ENCODE results near the gene KIF20A. TPM values are rescaled to one million over a fixed set of nuclear protein-coding genes. Genes with fewer than 3 reads are reported as not detected.
"Not testable (repeated sequence)": the region's sequence is repeated elsewhere in the genome, so short reads cannot be mapped to it uniquely, and the experiment has no call there.

Gene KIF20A
- polyA plus RNA-seq, 4 donors = 0.27 to 11.7 (median 6.3) TPM

GRCh38 chr5:138143578-138143977 lies 35.3 kb upstream of the KIF20A start:
- FAIRE-seq; H3K4me1 ChIP-seq (ENCODE audit: control insufficient read depth in 3 of 3, insufficient read depth in 2 of 3, low read depth in 1 of 3, low read length in 2 of 3); H3K4me3 ChIP-seq (ENCODE audit: low read depth in 1 of 3, low read length in 3 of 3); H3K27ac ChIP-seq (ENCODE audit: low read depth in 1 of 3, low read length in 2 of 3); H3K36me3 ChIP-seq (ENCODE audit: control insufficient read depth in 3 of 3, insufficient read depth in 2 of 3, low read depth in 1 of 3, low read length in 3 of 3); H3K9me3 ChIP-seq (ENCODE audit: control insufficient read depth in 2 of 2, insufficient read depth in 1 of 2, low read depth in 1 of 2, low read length in 1 of 2); H3K27me3 ChIP-seq (ENCODE audit: control insufficient read depth in 3 of 3, insufficient read depth in 3 of 3, low read length in 3 of 3); DNase-seq: not testable (repeated sequence)
- 88 to 92% (median 89%) methylated on average over 5 to 6 of the region's 6 CpGs for WGBS, 3 donors

- FAIRE-seq = no peak
- peak in 1 of 2 donors; percentile 62 for DNase-seq
- Histone ChIP-seq H3K4me1 (ENCODE audit: control insufficient read depth in 3 of 3, insufficient read depth in 2 of 3, low read depth in 1 of 3, low read length in 2 of 3) (no peaks in the 10 kb centered on the region), H3K4me3 (ENCODE audit: low read depth in 1 of 3, low read length in 3 of 3) (no peak overlapping the region), H3K27me3 (ENCODE audit: control insufficient read depth in 3 of 3, insufficient read depth in 3 of 3, low read length in 3 of 3) (no peaks in the 10 kb centered on the region), H3K9me3 (ENCODE audit: control insufficient read depth in 2 of 2, insufficient read depth in 1 of 2, low read depth in 1 of 2, low read length in 1 of 2) (no peaks in the 10 kb centered on the region), H3K27ac (ENCODE audit: low read depth in 1 of 3, low read length in 2 of 3) (no peak overlapping the region), H3K36me3 (ENCODE audit: control insufficient read depth in 3 of 3, insufficient read depth in 2 of 3, low read depth in 1 of 3, low read length in 3 of 3) (no peaks in the 10 kb centered on the region)
- 12 to 32% (median 26%) methylated on average over 1 of the region's 1 CpG for WGBS, 3 donors
Measured at GRCh38 chr5:138148811-138149210, 30.1 kb upstream of the KIF20A start.

GRCh38 chr5:138149530-138149929 lies 29.4 kb upstream of the KIF20A start:
- DNase-seq (no peak), FAIRE-seq (no peak)
- WGBS, 3 donors = 54 to 65% (median 56%) methylated on average over 3 of the region's 3 CpGs
- Histone ChIP-seq H3K36me3 (ENCODE audit: control insufficient read depth in 3 of 3, insufficient read depth in 2 of 3, low read depth in 1 of 3, low read length in 3 of 3) (no peaks in the 10 kb centered on the region), H3K4me1 (ENCODE audit: control insufficient read depth in 3 of 3, insufficient read depth in 2 of 3, low read depth in 1 of 3, low read length in 2 of 3) (no peaks in the 10 kb centered on the region), H3K27ac (ENCODE audit: low read depth in 1 of 3, low read length in 2 of 3) (no peak overlapping the region), H3K9me3 (ENCODE audit: control insufficient read depth in 2 of 2, insufficient read depth in 1 of 2, low read depth in 1 of 2, low read length in 1 of 2) (no peaks in the 10 kb centered on the region), H3K4me3 (ENCODE audit: low read depth in 1 of 3, low read length in 3 of 3) (no peak overlapping the region), H3K27me3 (ENCODE audit: control insufficient read depth in 3 of 3, insufficient read depth in 3 of 3, low read length in 3 of 3) (no peaks in the 10 kb centered on the region)

GRCh38 chr5:138155977-138156376 lies 22.9 kb upstream of the KIF20A start:
- not testable (repeated sequence) for H3K4me3 ChIP-seq (ENCODE audit: low read depth in 1 of 3, low read length in 3 of 3); H3K27ac ChIP-seq (ENCODE audit: low read depth in 1 of 3, low read length in 2 of 3); DNase-seq; H3K27me3 ChIP-seq (ENCODE audit: control insufficient read depth in 3 of 3, insufficient read depth in 3 of 3, low read length in 3 of 3); H3K4me1 ChIP-seq (ENCODE audit: control insufficient read depth in 3 of 3, insufficient read depth in 2 of 3, low read depth in 1 of 3, low read length in 2 of 3); H3K9me3 ChIP-seq (ENCODE audit: control insufficient read depth in 2 of 2, insufficient read depth in 1 of 2, low read depth in 1 of 2, low read length in 1 of 2); FAIRE-seq
- H3K36me3 ChIP-seq (ENCODE audit: control insufficient read depth in 3 of 3, insufficient read depth in 2 of 3, low read depth in 1 of 3, low read length in 3 of 3) = peaks cover 14 to 20% (median 19%) of the 10 kb centered on the region in 3 donors
- 97 to 99% (median 98%) methylated on average over 9 of the region's 9 CpGs for WGBS, 3 donors

GRCh38 chr5:138157626-138158025 lies 21.3 kb upstream of the KIF20A start:
- no peak for FAIRE-seq
- peaks cover 24 to 33% (median 25%) of the 10 kb centered on the region in 3 donors for H3K36me3 ChIP-seq (ENCODE audit: control insufficient read depth in 3 of 3, insufficient read depth in 2 of 3, low read depth in 1 of 3, low read length in 3 of 3)
- 86 to 94% (median 93%) methylated on average over 1 of the region's 1 CpG for WGBS, 3 donors

GRCh38 chr5:138159666-138160065 lies 19.2 kb upstream of the KIF20A start:
- no peaks in the 10 kb centered on the region for H3K9me3 ChIP-seq (ENCODE audit: control insufficient read depth in 2 of 2, insufficient read depth in 1 of 2, low read depth in 1 of 2, low read length in 1 of 2)
- H3K27ac ChIP-seq (ENCODE audit: low read depth in 1 of 3, low read length in 2 of 3) = no peak overlapping the region
- no peak overlapping the region for H3K4me3 ChIP-seq (ENCODE audit: low read depth in 1 of 3, low read length in 3 of 3)
- no peaks in the 10 kb centered on the region for H3K27me3 ChIP-seq (ENCODE audit: control insufficient read depth in 3 of 3, insufficient read depth in 3 of 3, low read length in 3 of 3)
- H3K4me1 ChIP-seq (ENCODE audit: control insufficient read depth in 3 of 3, insufficient read depth in 2 of 3, low read depth in 1 of 3, low read length in 2 of 3) = no peaks in the 10 kb centered on the region
- H3K36me3 ChIP-seq (ENCODE audit: control insufficient read depth in 3 of 3, insufficient read depth in 2 of 3, low read depth in 1 of 3, low read length in 3 of 3) = peaks cover 32 to 41% (median 38%) of the 10 kb centered on the region in 3 donors
- no peak for DNase-seq
- 91 to 95% (median 93%) methylated on average over 5 of the region's 5 CpGs for WGBS, 3 donors
- no peak for FAIRE-seq

More at GRCh38 chr5:138157626-138158025, 21.3 kb upstream of the KIF20A start:
- H3K9me3 ChIP-seq (ENCODE audit: control insufficient read depth in 2 of 2, insufficient read depth in 1 of 2, low read depth in 1 of 2, low read length in 1 of 2) = no peaks in the 10 kb centered on the region
- no peaks in the 10 kb centered on the region for H3K27me3 ChIP-seq (ENCODE audit: control insufficient read depth in 3 of 3, insufficient read depth in 3 of 3, low read length in 3 of 3)
- no peak overlapping the region for H3K4me3 ChIP-seq (ENCODE audit: low read depth in 1 of 3, low read length in 3 of 3)
- no peaks in the 10 kb centered on the region for H3K4me1 ChIP-seq (ENCODE audit: control insufficient read depth in 3 of 3, insufficient read depth in 2 of 3, low read depth in 1 of 3, low read length in 2 of 3)
- H3K27ac ChIP-seq (ENCODE audit: low read depth in 1 of 3, low read length in 2 of 3) = no peak overlapping the region
- no peak for DNase-seq

- FAIRE-seq = no peak
- Histone ChIP-seq H3K4me1 (ENCODE audit: control insufficient read depth in 3 of 3, insufficient read depth in 2 of 3, low read depth in 1 of 3, low read length in 2 of 3) (no peaks in the 10 kb centered on the region), H3K9me3 (ENCODE audit: control insufficient read depth in 2 of 2, insufficient read depth in 1 of 2, low read depth in 1 of 2, low read length in 1 of 2) (no peaks in the 10 kb centered on the region), H3K27me3 (ENCODE audit: control insufficient read depth in 3 of 3, insufficient read depth in 3 of 3, low read length in 3 of 3) (no peaks in the 10 kb centered on the region), H3K27ac (ENCODE audit: low read depth in 1 of 3, low read length in 2 of 3) (no peak overlapping the region), H3K36me3 (ENCODE audit: control insufficient read depth in 3 of 3, insufficient read depth in 2 of 3, low read depth in 1 of 3, low read length in 3 of 3) (peaks cover 39 to 49% (median 45%) of the 10 kb centered on the region in 3 donors), H3K4me3 (ENCODE audit: low read depth in 1 of 3, low read length in 3 of 3) (no peak overlapping the region)
- no peak for DNase-seq
- 93 to 96% (median 95%) methylated on average over 4 of the region's 4 CpGs for WGBS, 3 donors
Measured at GRCh38 chr5:138160706-138161105, 18.2 kb upstream of the KIF20A start.

- FAIRE-seq (no peak), DNase-seq (no peak)
- no peaks in the 10 kb centered on the region for H3K27me3 ChIP-seq (ENCODE audit: control insufficient read depth in 3 of 3, insufficient read depth in 3 of 3, low read length in 3 of 3)
- no peak overlapping the region for H3K4me3 ChIP-seq (ENCODE audit: low read depth in 1 of 3, low read length in 3 of 3)
- no peak overlapping the region for H3K27ac ChIP-seq (ENCODE audit: low read depth in 1 of 3, low read length in 2 of 3)
- no peaks in the 10 kb centered on the region for H3K4me1 ChIP-seq (ENCODE audit: control insufficient read depth in 3 of 3, insufficient read depth in 2 of 3, low read depth in 1 of 3, low read length in 2 of 3)
- H3K36me3 ChIP-seq (ENCODE audit: control insufficient read depth in 3 of 3, insufficient read depth in 2 of 3, low read depth in 1 of 3, low read length in 3 of 3) = peaks cover 42 to 55% (median 53%) of the 10 kb centered on the region in 3 donors
- no peaks in the 10 kb centered on the region for H3K9me3 ChIP-seq (ENCODE audit: control insufficient read depth in 2 of 2, insufficient read depth in 1 of 2, low read depth in 1 of 2, low read length in 1 of 2)
Measured at GRCh38 chr5:138163721-138164120, 15.2 kb upstream of the KIF20A start.

- DNase-seq = no peak
- FAIRE-seq = no peak
- Histone ChIP-seq H3K27me3 (ENCODE audit: control insufficient read depth in 3 of 3, insufficient read depth in 3 of 3, low read length in 3 of 3) (no peaks in the 10 kb centered on the region), H3K4me1 (ENCODE audit: control insufficient read depth in 3 of 3, insufficient read depth in 2 of 3, low read depth in 1 of 3, low read length in 2 of 3) (no peaks in the 10 kb centered on the region), H3K36me3 (ENCODE audit: control insufficient read depth in 3 of 3, insufficient read depth in 2 of 3, low read depth in 1 of 3, low read length in 3 of 3) (peaks cover 29 to 53% (median 31%) of the 10 kb centered on the region in 3 donors), H3K27ac (ENCODE audit: low read depth in 1 of 3, low read length in 2 of 3) (no peak overlapping the region), H3K9me3 (ENCODE audit: control insufficient read depth in 2 of 2, insufficient read depth in 1 of 2, low read depth in 1 of 2, low read length in 1 of 2) (no peaks in the 10 kb centered on the region), H3K4me3 (ENCODE audit: low read depth in 1 of 3, low read length in 3 of 3) (no peak overlapping the region)
- 88 to 91% (median 90%) methylated on average over 5 of the region's 5 CpGs for WGBS, 3 donors
Measured at GRCh38 chr5:138169124-138169523, 9.8 kb upstream of the KIF20A start.
